ENCODE data around the gene ATP6V0C. TPM values are rescaled to one million over a fixed set of nuclear protein-coding genes. Genes with fewer than 3 reads are reported as not detected.
"Not testable (repeated sequence)": the region's sequence is repeated elsewhere in the genome, so short reads cannot be mapped to it uniquely, and the experiment has no call there.

ATP6V0C gene
- polyA plus RNA-seq, 5 donors = 60.5 to 158 (median 87.5) TPM

GRCh38 chr16:2473446-2473926 lies 40.3 kb upstream of the ATP6V0C start:
- DNase-seq = no peak

- DNase-seq = no peak
Measured at GRCh38 chr16:2473999-2474876, 39.5 kb upstream of the ATP6V0C start.

GRCh38 chr16:2474877-2475412 lies 38.8 kb upstream of the ATP6V0C start, which contains the start of gene TBC1D24:
TBC1D24 (plus strand) TSS chr16:2475127; CDS start chr16:2496149, 21,022 bp downstream.
- DNase-seq = peak; percentile 86 to 90

GRCh38 chr16:2475413-2476344 lies 38.1 kb upstream of the ATP6V0C start:
- no peak for DNase-seq

GRCh38 chr16:2476345-2476720 lies 37.4 kb upstream of the ATP6V0C start:
- DNase-seq = no peak

GRCh38 chr16:2476741-2477140 lies 37.0 kb upstream of the ATP6V0C start:
- DNase-seq = no peak

GRCh38 chr16:2477327-2477726 lies 36.4 kb upstream of the ATP6V0C start:
- DNase-seq = no peak

- DNase-seq = no peak
Measured at GRCh38 chr16:2478279-2478678, 35.5 kb upstream of the ATP6V0C start.

GRCh38 chr16:2479996-2480395 lies 33.8 kb upstream of the ATP6V0C start:
- DNase-seq = not testable (repeated sequence)

- no peak for DNase-seq
Measured at GRCh38 chr16:2480948-2481347, 32.8 kb upstream of the ATP6V0C start.

GRCh38 chr16:2481676-2482075 lies 32.1 kb upstream of the ATP6V0C start:
- no peak for DNase-seq

GRCh38 chr16:2482249-2482648 lies 31.5 kb upstream of the ATP6V0C start:
- DNase-seq = no peak

- no peak for DNase-seq
Measured at GRCh38 chr16:2482708-2483534, 30.8 kb upstream of the ATP6V0C start.

- no peak for DNase-seq
Measured at GRCh38 chr16:2483939-2484897, 29.5 kb upstream of the ATP6V0C start.

GRCh38 chr16:2484898-2485508 lies 28.7 kb upstream of the ATP6V0C start:
- no peak for DNase-seq

- DNase-seq = no peak
Measured at GRCh38 chr16:2485811-2486507, 27.8 kb upstream of the ATP6V0C start.

- no peak for DNase-seq
Measured at GRCh38 chr16:2486645-2487516, 26.9 kb upstream of the ATP6V0C start.

GRCh38 chr16:2487517-2487842 lies 26.3 kb upstream of the ATP6V0C start:
- no peak for DNase-seq
